ENCODE data around the gene ATP6V1G3.

The ATP6V1G3 gene

GRCh38 chr1:198564716-198565115 lies 24.2 kb upstream of the ATP6V1G3 start:
- Histone ChIP-seq H2AK5ac (ENCODE audit: low read length, severe bottlenecking) (no peak overlapping the region), H3K79me1 (replicated peaks; ENCODE audit: low read length, poor library complexity, severe bottlenecking) (no peaks in the 10 kb centered on the region), H3K18ac (ENCODE audit: low read depth in 1 of 2, low read length in 2 of 2) (no peak overlapping the region), H2BK5ac (ENCODE audit: low read depth, low read length, poor library complexity, severe bottlenecking) (no peak overlapping the region), H4K91ac (ENCODE audit: low read length) (no peak overlapping the region), H3K4me1 (ENCODE audit: control insufficient read depth, insufficient read depth, low read depth, low read length) (no peaks in the 10 kb centered on the region), H3K9ac (ENCODE audit: low read length) (no peak overlapping the region), H3K4me2 (ENCODE audit: low read length, poor library complexity, severe bottlenecking) (no peak overlapping the region), H2BK15ac (ENCODE audit: low read depth, poor library complexity, severe bottlenecking) (no peak overlapping the region), H3K14ac (ENCODE audit: low read length in 2 of 2) (no peak overlapping the region), H2BK120ac (ENCODE audit: low read depth, low read length) (no peak overlapping the region), H3K4ac (ENCODE audit: low read depth in 1 of 2, low read length in 2 of 2) (no peak overlapping the region), H3K23ac (ENCODE audit: low read length in 2 of 2) (no peak overlapping the region), H4K8ac (ENCODE audit: low read length) (no peak overlapping the region), H2BK12ac (ENCODE audit: low read length in 2 of 2) (no peak overlapping the region), H3K4me3 (ENCODE audit: insufficient read depth in 1 of 2, low read depth in 1 of 2, low read length in 2 of 2) (no peak overlapping the region), H3K27me3 (ENCODE audit: control insufficient read depth in 1 of 2, insufficient read depth in 1 of 2, low read length in 2 of 2) (no peaks in the 10 kb centered on the region), H3K27ac (ENCODE audit: low read length, poor library complexity, severe bottlenecking) (no peak overlapping the region), H2AFZ (ENCODE audit: low read depth, low read length) (no peak overlapping the region), H3K9me3 (ENCODE audit: control insufficient read depth, low read length) (no peaks in the 10 kb centered on the region), H3K36me3 (ENCODE audit: control insufficient read depth in 1 of 2, insufficient read depth in 2 of 2, low read depth in 1 of 2, low read length in 2 of 2) (no peaks in the 10 kb centered on the region)
- no peak for DNase-seq
- whole genome bisulfite sequencing: 94% methylated on average over 1 of the region's 1 CpG

- Histone ChIP-seq H3K4ac (ENCODE audit: low read depth in 1 of 2, low read length in 2 of 2) (no peak overlapping the region), H2BK15ac (ENCODE audit: low read depth, poor library complexity, severe bottlenecking) (no peak overlapping the region), H3K23ac (ENCODE audit: low read length in 2 of 2) (no peak overlapping the region), H3K4me3 (ENCODE audit: insufficient read depth in 1 of 2, low read depth in 1 of 2, low read length in 2 of 2) (no peak overlapping the region), H2AFZ (ENCODE audit: low read depth, low read length) (no peak overlapping the region), H3K27ac (ENCODE audit: low read length, poor library complexity, severe bottlenecking) (no peak overlapping the region), H3K4me2 (ENCODE audit: low read length, poor library complexity, severe bottlenecking) (no peak overlapping the region), H3K79me1 (replicated peaks; ENCODE audit: low read length, poor library complexity, severe bottlenecking) (no peaks in the 10 kb centered on the region), H2BK120ac (ENCODE audit: low read depth, low read length) (no peak overlapping the region), H3K36me3 (ENCODE audit: control insufficient read depth in 1 of 2, insufficient read depth in 2 of 2, low read depth in 1 of 2, low read length in 2 of 2) (no peaks in the 10 kb centered on the region), H3K14ac (ENCODE audit: low read length in 2 of 2) (no peak overlapping the region), H3K9ac (ENCODE audit: low read length) (no peak overlapping the region), H3K27me3 (ENCODE audit: control insufficient read depth in 1 of 2, insufficient read depth in 1 of 2, low read length in 2 of 2) (no peaks in the 10 kb centered on the region), H3K18ac (ENCODE audit: low read depth in 1 of 2, low read length in 2 of 2) (no peak overlapping the region), H3K9me3 (ENCODE audit: control insufficient read depth, low read length) (no peaks in the 10 kb centered on the region), H2BK12ac (ENCODE audit: low read length in 2 of 2) (no peak overlapping the region), H4K91ac (ENCODE audit: low read length) (no peak overlapping the region), H4K8ac (ENCODE audit: low read length) (no peak overlapping the region), H2AK5ac (ENCODE audit: low read length, severe bottlenecking) (no peak overlapping the region), H2BK5ac (ENCODE audit: low read depth, low read length, poor library complexity, severe bottlenecking) (no peak overlapping the region), H3K4me1 (ENCODE audit: control insufficient read depth, insufficient read depth, low read depth, low read length) (no peaks in the 10 kb centered on the region)
- no peak for DNase-seq
Measured at GRCh38 chr1:198564157-198564556, 23.7 kb upstream of the ATP6V1G3 start.

GRCh38 chr1:198563583-198563982 lies 23.1 kb upstream of the ATP6V1G3 start:
- H4K8ac ChIP-seq (ENCODE audit: low read length): no peak overlapping the region

GRCh38 chr1:198560161-198560560 lies 19.7 kb upstream of the ATP6V1G3 start:
- Histone ChIP-seq H4K8ac (ENCODE audit: low read length) (no peak overlapping the region), H3K4me1 (ENCODE audit: control insufficient read depth, insufficient read depth, low read depth, low read length) (no peaks in the 10 kb centered on the region), H3K4me3 (ENCODE audit: insufficient read depth in 1 of 2, low read depth in 1 of 2, low read length in 2 of 2) (no peak overlapping the region), H4K91ac (ENCODE audit: low read length) (no peak overlapping the region), H3K14ac (ENCODE audit: low read length in 2 of 2) (no peak overlapping the region), H3K9ac (ENCODE audit: low read length) (no peak overlapping the region), H3K9me3 (ENCODE audit: control insufficient read depth, low read length) (no peaks in the 10 kb centered on the region), H2BK5ac (ENCODE audit: low read depth, low read length, poor library complexity, severe bottlenecking) (no peak overlapping the region), H3K23ac (ENCODE audit: low read length in 2 of 2) (no peak overlapping the region), H3K36me3 (ENCODE audit: control insufficient read depth in 1 of 2, insufficient read depth in 2 of 2, low read depth in 1 of 2, low read length in 2 of 2) (no peaks in the 10 kb centered on the region), H3K27ac (ENCODE audit: low read length, poor library complexity, severe bottlenecking) (no peak overlapping the region), H2AFZ (ENCODE audit: low read depth, low read length) (no peak overlapping the region), H2BK120ac (ENCODE audit: low read depth, low read length) (no peak overlapping the region), H2BK12ac (ENCODE audit: low read length in 2 of 2) (no peak overlapping the region), H3K4ac (ENCODE audit: low read depth in 1 of 2, low read length in 2 of 2) (no peak overlapping the region), H2BK15ac (ENCODE audit: low read depth, poor library complexity, severe bottlenecking) (no peak overlapping the region), H3K4me2 (ENCODE audit: low read length, poor library complexity, severe bottlenecking) (no peak overlapping the region), H2AK5ac (ENCODE audit: low read length, severe bottlenecking) (no peak overlapping the region), H3K18ac (ENCODE audit: low read depth in 1 of 2, low read length in 2 of 2) (no peak overlapping the region), H3K79me1 (replicated peaks; ENCODE audit: low read length, poor library complexity, severe bottlenecking) (no peaks in the 10 kb centered on the region), H3K27me3 (ENCODE audit: control insufficient read depth in 1 of 2, insufficient read depth in 1 of 2, low read length in 2 of 2) (no peaks in the 10 kb centered on the region)
- WGBS: 62% methylated on average over 2 of the region's 2 CpGs
- DNase-seq: no peak

More at GRCh38 chr1:198563583-198563982, 23.1 kb upstream of the ATP6V1G3 start:
- Histone ChIP-seq H3K4me1 (ENCODE audit: control insufficient read depth, insufficient read depth, low read depth, low read length) (no peaks in the 10 kb centered on the region), H4K91ac (ENCODE audit: low read length) (no peak overlapping the region), H3K36me3 (ENCODE audit: control insufficient read depth in 1 of 2, insufficient read depth in 2 of 2, low read depth in 1 of 2, low read length in 2 of 2) (no peaks in the 10 kb centered on the region), H2AFZ (ENCODE audit: low read depth, low read length) (no peak overlapping the region), H3K4me3 (ENCODE audit: insufficient read depth in 1 of 2, low read depth in 1 of 2, low read length in 2 of 2) (no peak overlapping the region), H3K4me2 (ENCODE audit: low read length, poor library complexity, severe bottlenecking) (no peak overlapping the region), H3K23ac (ENCODE audit: low read length in 2 of 2) (no peak overlapping the region), H2BK12ac (ENCODE audit: low read length in 2 of 2) (no peak overlapping the region), H3K4ac (ENCODE audit: low read depth in 1 of 2, low read length in 2 of 2) (no peak overlapping the region), H2BK120ac (ENCODE audit: low read depth, low read length) (no peak overlapping the region), H3K9me3 (ENCODE audit: control insufficient read depth, low read length) (no peaks in the 10 kb centered on the region), H2BK5ac (ENCODE audit: low read depth, low read length, poor library complexity, severe bottlenecking) (no peak overlapping the region), H3K14ac (ENCODE audit: low read length in 2 of 2) (no peak overlapping the region), H3K27me3 (ENCODE audit: control insufficient read depth in 1 of 2, insufficient read depth in 1 of 2, low read length in 2 of 2) (no peaks in the 10 kb centered on the region), H3K18ac (ENCODE audit: low read depth in 1 of 2, low read length in 2 of 2) (no peak overlapping the region), H3K27ac (ENCODE audit: low read length, poor library complexity, severe bottlenecking) (no peak overlapping the region), H3K79me1 (replicated peaks; ENCODE audit: low read length, poor library complexity, severe bottlenecking) (no peaks in the 10 kb centered on the region), H2AK5ac (ENCODE audit: low read length, severe bottlenecking) (no peak overlapping the region), H3K9ac (ENCODE audit: low read length) (no peak overlapping the region), H2BK15ac (ENCODE audit: low read depth, poor library complexity, severe bottlenecking) (no peak overlapping the region)
- no peak for DNase-seq
- 67% methylated on average over 1 of the region's 1 CpG for WGBS

All from mesenchymal stem cell (in vitro differentiated cells and primary cell).